Measurements from ENCODE around the gene HSPA12B. TPM values are rescaled to one million over a fixed set of nuclear protein-coding genes. Genes with fewer than 3 reads are reported as not detected.

The HSPA12B gene
- total RNA-seq, 1 donor, result 0.18 TPM

DNA sequence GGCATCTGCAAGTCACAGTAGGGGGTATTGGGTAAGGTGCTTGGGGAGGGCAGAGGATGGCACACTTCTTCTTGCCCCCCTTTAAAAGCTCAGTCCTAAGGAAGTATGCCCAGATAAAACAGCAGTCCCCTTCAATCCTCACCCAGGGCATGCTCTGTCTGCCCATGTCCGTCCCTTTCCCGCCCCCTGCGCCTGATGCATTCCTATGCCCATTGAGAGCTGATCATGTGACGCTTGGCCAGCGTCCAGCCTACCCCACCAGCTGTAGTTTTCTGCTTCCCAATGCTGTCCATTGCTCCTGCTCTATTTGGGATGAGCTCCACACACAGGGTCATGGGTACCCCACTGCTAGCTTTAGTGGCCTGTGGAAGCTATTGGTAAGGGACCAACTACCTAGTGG lies 28.4 kb upstream of the HSPA12B start:
- no peak for DNase-seq (ENCODE audit: low read depth)
- TF ChIP-seq, protein P1, sequence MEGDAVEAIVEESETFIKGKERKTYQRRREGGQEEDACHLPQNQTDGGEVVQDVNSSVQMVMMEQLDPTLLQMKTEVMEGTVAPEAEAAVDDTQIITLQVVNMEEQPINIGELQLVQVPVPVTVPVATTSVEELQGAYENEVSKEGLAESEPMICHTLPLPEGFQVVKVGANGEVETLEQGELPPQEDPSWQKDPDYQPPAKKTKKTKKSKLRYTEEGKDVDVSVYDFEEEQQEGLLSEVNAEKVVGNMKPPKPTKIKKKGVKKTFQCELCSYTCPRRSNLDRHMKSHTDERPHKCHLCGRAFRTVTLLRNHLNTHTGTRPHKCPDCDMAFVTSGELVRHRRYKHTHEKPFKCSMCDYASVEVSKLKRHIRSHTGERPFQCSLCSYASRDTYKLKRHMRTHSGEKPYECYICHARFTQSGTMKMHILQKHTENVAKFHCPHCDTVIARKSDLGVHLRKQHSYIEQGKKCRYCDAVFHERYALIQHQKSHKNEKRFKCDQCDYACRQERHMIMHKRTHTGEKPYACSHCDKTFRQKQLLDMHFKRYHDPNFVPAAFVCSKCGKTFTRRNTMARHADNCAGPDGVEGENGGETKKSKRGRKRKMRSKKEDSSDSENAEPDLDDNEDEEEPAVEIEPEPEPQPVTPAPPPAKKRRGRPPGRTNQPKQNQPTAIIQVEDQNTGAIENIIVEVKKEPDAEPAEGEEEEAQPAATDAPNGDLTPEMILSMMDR (IDR thresholded peaks at IDR 0.05; ENCODE audit: insufficient read depth, low read length), result no peak
- H3K4me3 ChIP-seq (ENCODE audit: low read depth, low read length), result no peak overlapping the region

DNA sequence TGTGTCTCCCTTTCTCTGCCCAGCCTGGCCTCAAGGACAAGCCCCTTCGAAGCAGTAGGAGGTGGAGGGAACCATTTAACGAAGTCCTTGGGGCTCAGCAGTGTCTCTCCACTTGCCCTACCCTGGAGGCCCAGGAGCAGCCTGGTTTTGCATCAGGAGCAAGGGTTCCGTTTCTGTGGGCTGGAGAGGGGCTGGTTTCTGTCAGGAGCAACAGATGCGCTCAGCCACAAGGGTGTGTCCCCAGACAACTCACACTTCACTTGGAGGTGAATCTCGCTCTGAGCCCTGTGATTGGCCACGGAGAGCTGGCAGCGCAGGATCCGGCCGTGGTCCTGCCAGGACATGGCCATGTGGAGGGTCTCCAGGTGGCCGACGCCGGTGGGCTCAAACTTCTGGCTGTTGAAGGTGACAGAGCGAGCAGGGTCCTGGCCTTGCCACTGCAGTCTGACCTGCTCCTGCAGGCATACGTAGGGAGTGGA lies 27.0 kb upstream of the HSPA12B start:
- TF ChIP-seq, protein P1 (IDR thresholded peaks at IDR 0.05; ENCODE audit: insufficient read depth, low read length), result no peak
- H3K4me3 ChIP-seq (ENCODE audit: low read depth, low read length), result no peak overlapping the region
- DNase-seq (ENCODE audit: low read depth), result no peak

DNA sequence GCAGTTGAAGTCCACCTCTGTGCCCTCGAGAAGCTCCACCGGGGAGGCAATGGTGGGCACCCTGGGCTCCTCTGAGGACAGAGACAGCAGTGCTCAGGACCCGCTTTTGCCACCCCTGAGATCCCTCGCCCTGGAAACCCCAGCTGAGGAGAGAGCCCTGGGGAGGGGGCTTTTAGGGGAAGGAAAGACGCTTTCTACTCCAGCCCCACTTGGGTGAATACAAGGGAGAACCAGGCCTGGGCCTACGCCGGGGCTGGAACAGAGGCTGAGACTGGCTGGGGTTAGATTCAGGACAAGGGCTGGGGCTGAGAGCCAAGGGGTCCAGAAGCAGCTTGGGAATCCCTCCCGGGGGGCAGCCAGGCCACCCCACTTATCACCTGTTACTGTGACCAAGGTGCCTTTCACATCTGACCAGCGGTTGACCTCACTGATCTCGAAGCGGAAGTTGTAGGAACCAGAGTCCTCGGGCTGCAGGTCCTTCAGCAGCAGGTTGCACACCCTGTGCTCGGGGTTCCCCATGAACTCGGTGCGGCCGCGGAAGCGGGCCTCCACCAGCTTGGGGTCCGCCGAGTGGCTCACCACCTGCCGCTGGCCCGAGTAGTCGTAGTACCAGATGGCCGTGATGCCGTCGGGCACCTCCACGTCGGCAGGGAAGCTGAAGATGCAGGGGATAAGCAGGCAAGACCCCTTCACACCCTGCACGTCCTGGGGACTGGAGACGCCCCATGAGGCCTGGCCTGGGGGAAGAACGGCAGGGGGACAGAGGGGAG lies 26.3 kb upstream of the HSPA12B start:
- H3K4me3 ChIP-seq (ENCODE audit: low read depth, low read length), result no peak overlapping the region
- TF ChIP-seq, protein P1 (IDR thresholded peaks at IDR 0.05; ENCODE audit: insufficient read depth, low read length), result no peak
- no peak for DNase-seq (ENCODE audit: low read depth)

DNA sequence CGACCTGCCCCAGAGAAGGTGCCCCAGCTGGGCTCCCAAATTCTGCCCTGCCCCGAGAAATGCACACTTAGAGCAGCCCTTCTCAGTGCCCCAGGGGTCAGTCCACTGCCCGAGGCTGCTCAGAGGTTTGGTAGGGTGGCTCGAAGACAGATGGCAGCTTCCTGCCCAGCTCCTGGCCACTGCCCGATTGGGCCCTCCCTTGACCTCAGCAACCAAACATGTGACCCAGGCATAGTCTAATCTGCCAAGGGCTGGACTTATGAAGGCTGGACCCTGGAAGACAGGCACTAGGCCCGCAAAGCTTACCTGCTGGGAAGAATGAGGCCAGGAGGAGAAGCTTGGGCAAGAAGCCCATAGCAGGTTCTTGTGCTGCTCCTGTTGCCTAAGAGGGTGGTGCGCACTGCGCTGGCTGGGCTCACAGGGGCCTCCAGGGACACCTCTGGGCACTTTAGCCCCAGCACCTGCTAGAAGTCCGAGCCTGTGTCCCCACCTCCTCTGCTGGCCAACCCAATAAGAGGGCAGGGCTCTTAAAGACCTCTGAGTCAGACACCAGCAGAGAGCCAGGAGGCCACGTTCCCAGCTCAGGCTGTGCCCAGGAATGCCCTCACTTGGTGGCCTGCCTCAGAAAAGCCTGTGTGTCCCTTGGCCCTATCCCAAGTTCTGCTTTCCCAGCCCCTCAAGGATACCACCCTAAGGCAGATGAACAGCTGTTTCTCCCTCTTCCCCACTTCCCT lies 25.5 kb upstream of the HSPA12B start:
- DNase-seq (ENCODE audit: low read depth), result peak; percentile 51

DNA sequence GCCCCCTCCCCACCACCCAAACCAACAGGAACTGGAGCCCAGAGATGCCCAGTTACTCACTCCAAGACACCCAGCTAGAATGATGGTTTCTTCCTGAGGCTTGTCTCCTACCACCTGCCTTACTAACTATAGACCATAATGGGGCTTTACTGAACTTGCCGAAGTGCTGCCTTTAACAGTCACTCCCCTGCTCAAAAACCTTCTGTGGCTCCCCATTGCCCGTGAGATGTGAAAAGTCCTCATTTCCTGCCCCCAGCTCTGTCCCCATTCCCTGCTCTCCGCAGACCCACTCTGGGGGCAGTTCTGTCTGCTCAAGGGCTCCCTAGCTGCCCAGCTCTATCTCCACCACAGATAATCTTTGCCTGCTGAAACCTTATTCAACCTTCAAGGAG lies 25.0 kb upstream of the HSPA12B start:
- no peak overlapping the region for H3K4me3 ChIP-seq (ENCODE audit: low read depth, low read length)
- DNase-seq (ENCODE audit: low read depth), result no peak
- TF ChIP-seq, protein P1 (IDR thresholded peaks at IDR 0.05; ENCODE audit: insufficient read depth, low read length), result no peak

More for the DNA sequence above, 25.5 kb upstream of the HSPA12B start:
- TF ChIP-seq, protein P1 (IDR thresholded peaks at IDR 0.05; ENCODE audit: insufficient read depth, low read length), result no peak
- no peak overlapping the region for H3K4me3 ChIP-seq (ENCODE audit: low read depth, low read length)

DNA sequence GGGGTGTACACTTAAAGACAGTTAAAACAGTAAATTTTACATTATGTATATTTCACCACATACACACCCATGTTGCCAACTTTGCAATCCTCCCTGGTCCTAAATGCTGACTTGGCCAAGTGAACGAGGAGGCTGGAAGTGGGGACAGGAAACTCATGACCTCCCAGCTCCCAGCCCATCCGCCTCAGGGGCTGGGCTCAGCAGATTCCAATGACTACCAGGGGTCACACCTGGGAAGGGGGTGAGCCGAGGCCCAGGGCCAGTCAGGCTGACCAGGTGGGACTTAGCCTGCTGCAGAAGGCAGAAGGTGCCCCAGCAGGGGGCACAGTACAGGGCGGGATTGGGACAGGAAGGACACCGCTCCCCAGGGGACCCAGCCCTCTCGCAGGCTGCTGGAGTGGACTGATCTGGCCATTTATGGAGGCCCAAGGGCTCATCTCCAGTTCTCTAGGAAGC lies 22.4 kb upstream of the HSPA12B start:
- TF ChIP-seq, protein P1 (IDR thresholded peaks at IDR 0.05; ENCODE audit: insufficient read depth, low read length), result no peak
- no peak for DNase-seq (ENCODE audit: low read depth)
- no peak overlapping the region for H3K4me3 ChIP-seq (ENCODE audit: low read depth, low read length)

Data from fibroblast of the aortic adventitia (primary cell).